SK-N-SH (cell line): ENCODE results near the gene GATAD2A. TPM values are rescaled to one million over a fixed set of nuclear protein-coding genes. Genes with fewer than 3 reads are reported as not detected.

Experiments used
- CTCF ChIA-PET: fragments of 300-600, 350-600 bp; formaldehyde crosslinking; extraction: SDS; loops from one replicate; lab custom pipeline; 2021; lab: Yijun Ruan, JAX
- POLR2A ChIA-PET: fragments of 350-600 bp; sonication (Branson Sonifier 250); formaldehyde crosslinking; extraction: SDS; loops from one replicate; lab custom pipeline; 2020; ENCODE audit warnings: antibody characterized with exemption, inconsistent platforms; lab: Yijun Ruan, JAX
- DNase-seq: peaks from one replicate; pipeline ENCODE4 v3.0.0; 2012
- H2AFZ ChIP-seq: fragments of 200-600 bp; sonication (generic); 2 replicates; pipeline ENCODE4 v1.8.1; 2016; ENCODE audit warnings: antibody characterized with exemption, mild to moderate bottlenecking, low read depth
- H3F3A ChIP-seq: fragments of 200-600 bp; sonication (generic); replicated peaks from 2 replicates; pipeline ENCODE3; 2016; ENCODE audit warnings: antibody characterized with exemption, mild to moderate bottlenecking; ENCODE audit not compliant: insufficient read depth
- H3K27ac ChIP-seq, 2 experiments: fragments of 200-500 bp in 1 of 2; fragments of 200-600 bp in 1 of 2; sonication (Bioruptor generic) in 1 of 2; sonication (generic), shearing (Covaris generic) in 1 of 2; 2 replicates each; pipeline versions ENCODE4 v1.5.1 to v1.6.1; 2014 to 2016; ENCODE audit warnings: low read depth in 2 of 2, inconsistent platforms in 1 of 2, low read length in 1 of 2, mild to moderate bottlenecking in 1 of 2, mixed read lengths in 1 of 2
- H3K27me3 ChIP-seq: fragments of 200-600 bp; sonication (generic), shearing (Covaris generic); 2 replicates; pipeline ENCODE4 v1.6.1; 2016; ENCODE audit warnings: mixed run types; ENCODE audit not compliant: insufficient read depth
- H3K36me3 ChIP-seq, 2 experiments: fragments of 200-500 bp in 1 of 2; fragments of 200-600 bp in 1 of 2; sonication (Bioruptor generic) in 1 of 2; sonication (generic) in 1 of 2; replicated peaks in 1 of 2; 2 replicates each; pipeline versions ENCODE3 to v1.5.1; 2014 to 2016; ENCODE audit warnings: low read length in 1 of 2, mild to moderate bottlenecking in 1 of 2; ENCODE audit not compliant: insufficient read depth in 2 of 2, control insufficient read depth in 1 of 2
- H3K4me1 ChIP-seq, 2 experiments: fragments of 200-500 bp in 1 of 2; fragments of 200-600 bp in 1 of 2; sonication (Bioruptor generic) in 1 of 2; sonication (generic), shearing (Covaris generic) in 1 of 2; 2 replicates each; pipeline versions ENCODE4 v1.5.1 to v1.6.1; 2014 to 2016; ENCODE audit warnings: low read depth in 1 of 2, low read length in 1 of 2, mixed run types in 1 of 2; ENCODE audit not compliant: insufficient read depth in 2 of 2, control insufficient read depth in 1 of 2
- H3K4me2 ChIP-seq: fragments of 200-600 bp; sonication (generic), shearing (Covaris generic); 2 replicates; pipeline ENCODE4 v1.6.1; 2017; ENCODE audit warnings: mixed run types
- H3K4me3 ChIP-seq, 2 experiments: fragments of 200-500 bp in 1 of 2; fragments of 200-600 bp in 1 of 2; sonication (Bioruptor generic) in 1 of 2; sonication (generic), shearing (Covaris generic) in 1 of 2; 2 replicates each; pipeline versions ENCODE4 v1.5.1 to v1.8.1; 2014 to 2016; ENCODE audit warnings: low read depth in 2 of 2, inconsistent platforms in 1 of 2, low read length in 1 of 2, mild to moderate bottlenecking in 1 of 2, mixed read lengths in 1 of 2, moderate library complexity in 1 of 2
- H3K79me2 ChIP-seq: fragments of 200-600 bp; sonication (generic); 2 replicates; pipeline ENCODE4 v1.8.1; 2017; ENCODE audit warnings: mild to moderate bottlenecking; ENCODE audit not compliant: insufficient read depth
- H3K9ac ChIP-seq: fragments of 200-600 bp; sonication (generic); 2 replicates; pipeline ENCODE4 v1.6.1; 2017; ENCODE audit warnings: mixed run types
- H3K9me2 ChIP-seq: fragments of 200-600 bp; sonication (generic); 2 replicates; pipeline ENCODE4 v1.6.1; 2017; ENCODE audit warnings: mixed run types
- H3K9me3 ChIP-seq: fragments of 200-600 bp; sonication (generic); 2 replicates; pipeline ENCODE4 v1.6.1; 2017; ENCODE audit warnings: mixed run types, mild to moderate bottlenecking, moderate library complexity
- H4K20me1 ChIP-seq: fragments of 200-600 bp; sonication (generic); 2 replicates; pipeline ENCODE4 v1.6.1; 2017; ENCODE audit warnings: mild to moderate bottlenecking, mixed run types; ENCODE audit not compliant: insufficient read depth
- CHD2 ChIP-seq: fragments of 150-350 bp; IDR thresholded peaks from 2 replicates; pipeline ENCODE4 v1.6.1; 2018; ENCODE audit warnings: low read length; ENCODE audit not compliant: partially characterized antibody
- CTCF ChIP-seq: fragments of 200-600 bp; sonication (generic); IDR thresholded peaks from 2 replicates; pipeline ENCODE4 v1.6.1; 2017; ENCODE audit warnings: antibody characterized with exemption, mild to moderate bottlenecking, moderate library complexity
- ELF1 ChIP-seq: IDR thresholded peaks from 2 replicates; pipeline ENCODE4 v1.4.0; 2012
- FOXJ3 ChIP-seq: sonication (generic); formaldehyde crosslinking; IDR thresholded peaks from 2 replicates; pipeline ENCODE4 v1.5.1; 2020; ENCODE audit warnings: mild to moderate bottlenecking, missing genetic modification reagents
- GABPA ChIP-seq: IDR thresholded peaks from 2 replicates; pipeline ENCODE4 v1.4.0; 2012; ENCODE audit warnings: low read depth, mild to moderate bottlenecking
- GATA2 ChIP-seq: sonication (generic); formaldehyde crosslinking; IDR thresholded peaks from 2 replicates; pipeline ENCODE4 v1.5.0; 2020; ENCODE audit warnings: mild to moderate bottlenecking, missing genetic modification reagents
- MEF2A ChIP-seq: IDR thresholded peaks from 2 replicates; pipeline ENCODE4 v1.4.0; 2012; ENCODE audit warnings: low read depth, borderline replicate concordance
- POLR2AphosphoS5 ChIP-seq: IDR thresholded peaks from 2 replicates; pipeline ENCODE4 v1.6.1; 2012; ENCODE audit warnings: low read depth, low read length
- RAD21 ChIP-seq: IDR thresholded peaks from 2 replicates; pipeline ENCODE4 v1.6.1; 2012; ENCODE audit warnings: mild to moderate bottlenecking, low read length
- RCOR1 ChIP-seq: fragments of 150-350 bp; IDR thresholded peaks from 2 replicates; pipeline ENCODE4 v1.6.1; 2017; ENCODE audit warnings: antibody characterized with exemption, low read length
- REST ChIP-seq: IDR thresholded peaks from 2 replicates; pipeline ENCODE4 v1.6.1; 2012; ENCODE audit warnings: mild to moderate bottlenecking, low read depth, low read length, moderate library complexity
- RXRA ChIP-seq: IDR thresholded peaks from 2 replicates; pipeline ENCODE4 v1.4.0; 2012; ENCODE audit warnings: low read depth, mild to moderate bottlenecking, borderline replicate concordance
- SMC3 ChIP-seq: IDR thresholded peaks from 2 replicates; pipeline ENCODE4 v1.6.1; 2012; ENCODE audit warnings: low read depth, low read length, improper control_type of control experiment
- TAF1 ChIP-seq: IDR thresholded peaks from 2 replicates; pipeline ENCODE4 v1.6.1; 2012; ENCODE audit warnings: low read depth, mild to moderate bottlenecking, low read length, moderate library complexity, borderline replicate concordance
- TEAD4 ChIP-seq: IDR thresholded peaks from 2 replicates; pipeline ENCODE4 v1.4.0; 2012; ENCODE audit warnings: mild to moderate bottlenecking, borderline replicate concordance; ENCODE audit not compliant: insufficient read depth
- USF1 ChIP-seq: IDR thresholded peaks from 2 replicates; pipeline ENCODE4 v1.4.0; 2012; ENCODE audit warnings: low read depth, borderline replicate concordance
- USF2 ChIP-seq: fragments of 150-350 bp; IDR thresholded peaks from 2 replicates; pipeline ENCODE4 v1.6.1; 2017; ENCODE audit warnings: antibody characterized with exemption, low read length, low read depth, borderline replicate concordance
- YY1 ChIP-seq: IDR thresholded peaks from 2 replicates; pipeline ENCODE4 v1.4.0; 2012; ENCODE audit warnings: low read depth, mild to moderate bottlenecking
- WGBS: methylation state at CpG from one replicate; pipeline ENCODE4 v1.1.6; 2017; ENCODE audit warnings: low lambda C conversion rate; 5-methylcytosine and 5-hydroxymethylcytosine counted together
- polyA plus RNA-seq, 3 experiments: library from polyadenylated mRNA; depleted of rRNA; stranded (reverse); fragments of >200 nt; gene quantifications; 2 replicates each; pipeline ENCODE4 v1.2.3, GENCODE V29; 2012

GATAD2A gene
- polyA plus RNA-seq, 1 of the 3 experiments (the other 2 are of a cell fraction): 36.6 TPM

GRCh38 chr19:19417046-19417445 is 11.6 kb downstream of the GATAD2A start:
- Histone ChIP-seq H3K36me3 (no peaks in the 10 kb centered on the region), H3K9me3 (no peaks in the 10 kb centered on the region), H3K9ac (no peak overlapping the region), H2AFZ (no peak overlapping the region), H3F3A (no peaks in the 10 kb centered on the region), H3K27me3 (no peaks in the 10 kb centered on the region), H3K4me1 (peaks cover 0 to 8% of the 10 kb centered on the region in 2 experiments; a peak in 1 of 4 replicates), H3K79me2 (peaks cover 100% of the 10 kb centered on the region), H3K9me2 (no peaks in the 10 kb centered on the region), H4K20me1 (peaks cover 95% of the 10 kb centered on the region), H3K4me2 (no peak overlapping the region), H3K4me3 (no peak overlapping the region), H3K27ac (no peak overlapping the region)
- no peak for DNase-seq
- whole genome bisulfite sequencing: 100% methylated on average over 5 of the region's 5 CpGs
- CTCF ChIA-PET: interaction anchor here (0.6 to 4.2 kb wide), 7 partner anchors 9 to 74 kb away, joined by 3 to 15 read pairs (median 4); partner anchors contain the start of gene GATAD2A
- TF ChIP-seq CHD2 (no peak), RXRA (no peak), FOXJ3 (CRISPR knock-in tag) (no peak), ELF1 (no peak), CTCF (no peak), POLR2AphosphoS5 (no peak), YY1 (no peak), SMC3 (no peak), USF1 (no peak), GABPA (no peak), GATA2 (CRISPR knock-in tag) (no peak), USF2 (no peak), TAF1 (no peak)
- POLR2A ChIA-PET: interaction anchor here (1.5 kb wide), 1 partner anchor 11 kb away, joined by 5 read pairs; the partner anchor contains the start of gene GATAD2A

GRCh38 chr19:19417628-19418245 is 12.3 kb downstream of the GATAD2A start:
- Histone ChIP-seq H3K36me3 (no peaks in the 10 kb centered on the region), H3F3A (no peaks in the 10 kb centered on the region), H3K4me2 (no peak overlapping the region), H3K79me2 (peaks cover 100% of the 10 kb centered on the region), H3K4me1 (peaks cover 0 to 8% of the 10 kb centered on the region in 2 experiments; a peak in 1 of 4 replicates), H2AFZ (no peak overlapping the region)
- no peak for DNase-seq
- CTCF ChIA-PET: interaction anchor here (0.8 to 4.2 kb wide), 6 partner anchors 8 to 279 kb away, joined by 3 to 15 read pairs (median 5); partner anchors contain the start of gene GATAD2A
- TF ChIP-seq USF2: no peak
- TF ChIP-seq RCOR1: no peak
- TF ChIP-seq REST: no peak
- TF ChIP-seq YY1: no peak
- no peak for TF ChIP-seq TEAD4
- TF ChIP-seq MEF2A: no peak
- no peak for TF ChIP-seq TAF1
- no peak for TF ChIP-seq CHD2
- no peak for TF ChIP-seq RAD21
- TF ChIP-seq, all 33 proteins: peak for 0
- peaks cover 95% of the 10 kb centered on the region for H4K20me1 ChIP-seq
- POLR2A ChIA-PET: interaction anchor here (1.5 kb wide), 1 partner anchor 12 kb away, joined by 5 read pairs; the partner anchor contains the start of gene GATAD2A
- no peaks in the 10 kb centered on the region for H3K9me2 ChIP-seq
- no peak overlapping the region; a peak in 1 of 4 replicates for H3K27ac ChIP-seq
- no peak overlapping the region for H3K4me3 ChIP-seq
- H3K9ac ChIP-seq: no peak overlapping the region
- no peaks in the 10 kb centered on the region for H3K27me3 ChIP-seq
- no peaks in the 10 kb centered on the region for H3K9me3 ChIP-seq
- WGBS: 92% methylated on average over 10 of the region's 10 CpGs
